GM18507 (cell line): Measurements from ENCODE around the gene BAG5.

Experiments
- DNase-seq: peaks from one replicate; pipeline ENCODE4 v3.0.0; 2011; ENCODE audit warnings: low read depth; ENCODE audit not compliant: insufficient read length; ENCODE audit errors: extremely low spot score
- FAIRE-seq: peaks from 2 replicates; lab custom pipeline; 2011; peaks lifted over from hg19 to GRCh38; lab: Jason Lieb, UNC

BAG5 gene

GRCh38 chr14:103537175-103537990, 25.1 kb downstream of the BAG5 start:
- DNase-seq (no peak), FAIRE-seq (no peak)

DNA sequence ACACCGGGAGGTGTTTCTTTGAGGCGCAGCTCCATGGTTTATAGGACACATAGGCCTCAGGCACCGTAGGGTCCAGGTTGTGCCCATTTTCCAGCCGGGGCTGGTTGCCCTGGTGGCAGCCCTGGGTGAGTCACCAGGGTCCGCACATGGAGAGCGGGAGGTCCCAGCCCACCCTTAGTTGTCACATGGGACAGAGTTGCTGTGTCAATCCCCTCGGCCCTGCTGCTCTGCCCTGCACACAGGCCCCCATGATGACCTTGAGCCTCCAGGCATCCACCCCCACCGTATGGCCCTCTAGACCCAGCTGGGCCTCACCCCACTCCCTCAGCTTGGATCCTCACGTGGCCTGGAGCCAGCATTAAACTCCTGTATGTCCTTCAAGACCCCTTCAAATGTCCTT, 25.8 kb downstream of the BAG5 start:
- no peak for DNase-seq
- no peak for FAIRE-seq

- DNase-seq (no peak), FAIRE-seq (no peak)
Observed at GRCh38 chr14:103535891-103536565, 26.4 kb downstream of the BAG5 start.

- FAIRE-seq (no peak), DNase-seq (no peak)
Observed at GRCh38 chr14:103535081-103535890, 27.2 kb downstream of the BAG5 start.

GRCh38 chr14:103534576-103535061, 27.8 kb downstream of the BAG5 start:
- DNase-seq (no peak), FAIRE-seq (no peak)

DNA sequence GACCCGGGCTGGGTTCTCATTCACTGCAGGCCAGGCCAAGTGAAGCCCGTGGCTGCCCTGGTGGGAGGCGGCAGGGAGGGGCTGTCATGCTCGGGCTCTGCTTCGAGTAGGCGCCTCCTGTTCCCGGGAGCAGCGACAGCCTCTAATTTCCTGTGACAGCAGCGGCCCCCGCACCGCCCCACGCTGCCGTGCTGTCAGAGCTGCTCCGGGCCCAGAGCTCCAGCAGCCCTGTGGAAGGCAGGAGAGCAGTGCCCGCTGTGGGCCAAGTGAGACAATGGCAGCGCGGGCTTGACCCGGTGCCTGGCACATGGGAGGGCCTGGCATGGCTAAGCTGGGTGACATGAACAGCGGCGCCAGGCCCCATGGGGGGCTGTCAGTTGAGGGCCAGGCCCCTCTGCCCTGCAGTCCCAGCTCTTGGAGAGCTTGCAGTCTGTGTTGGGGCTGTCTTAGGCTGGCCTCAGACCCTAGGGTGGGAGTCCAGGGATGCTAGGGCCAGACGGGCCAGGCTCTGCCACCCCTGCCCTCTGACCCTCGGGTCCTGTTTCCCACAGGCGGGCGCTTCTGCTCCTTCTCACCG, 28.4 kb downstream of the BAG5 start:
- FAIRE-seq (no peak), DNase-seq (no peak)

DNA sequence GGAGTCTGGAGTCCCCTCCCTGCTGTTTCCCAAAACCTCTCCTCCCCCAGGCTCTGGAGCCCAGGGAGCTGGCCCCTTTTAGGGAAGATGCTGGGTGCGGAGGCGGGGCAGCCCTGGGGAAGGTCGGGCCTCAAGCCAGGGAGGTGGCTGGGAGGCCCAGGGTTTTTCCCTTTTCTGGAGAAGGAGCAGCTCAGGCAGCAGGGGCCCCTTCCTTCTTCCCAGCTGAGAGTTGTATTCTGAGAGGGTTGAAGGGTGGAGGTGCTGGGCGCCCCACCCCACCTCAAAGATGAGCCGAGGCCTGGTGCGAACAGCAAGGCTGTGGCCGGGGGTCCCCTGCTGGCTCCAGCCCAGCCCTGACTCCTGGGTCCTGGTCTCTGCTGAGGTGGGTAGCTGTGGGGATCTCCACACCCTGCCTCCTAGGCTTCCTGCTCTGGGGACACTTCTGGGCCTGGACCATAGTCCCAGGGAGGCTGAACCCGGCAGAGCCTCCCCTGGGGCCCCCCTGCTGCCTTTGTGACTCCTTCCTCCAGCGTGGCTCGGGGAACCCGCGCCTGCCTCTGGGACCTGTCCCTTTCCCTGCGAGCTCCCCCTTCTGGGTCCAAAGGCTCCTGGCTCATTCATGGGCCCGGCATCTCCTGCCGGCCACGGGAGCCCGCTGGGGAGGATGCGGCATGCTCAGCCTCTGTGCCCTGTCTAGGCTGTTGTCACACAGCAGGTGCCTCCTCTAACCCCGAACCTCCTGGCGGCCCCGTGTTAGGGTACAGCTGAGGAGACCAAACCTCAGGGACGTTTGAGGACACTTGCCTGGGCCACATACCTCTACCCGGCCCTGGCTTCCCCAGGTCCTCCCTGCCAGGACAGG, 29.1 kb downstream of the BAG5 start:
- DNase-seq (no peak), FAIRE-seq (no peak)

- FAIRE-seq = no peak
- DNase-seq = no peak
Observed at GRCh38 chr14:103532216-103533136, 30.0 kb downstream of the BAG5 start.

DNA sequence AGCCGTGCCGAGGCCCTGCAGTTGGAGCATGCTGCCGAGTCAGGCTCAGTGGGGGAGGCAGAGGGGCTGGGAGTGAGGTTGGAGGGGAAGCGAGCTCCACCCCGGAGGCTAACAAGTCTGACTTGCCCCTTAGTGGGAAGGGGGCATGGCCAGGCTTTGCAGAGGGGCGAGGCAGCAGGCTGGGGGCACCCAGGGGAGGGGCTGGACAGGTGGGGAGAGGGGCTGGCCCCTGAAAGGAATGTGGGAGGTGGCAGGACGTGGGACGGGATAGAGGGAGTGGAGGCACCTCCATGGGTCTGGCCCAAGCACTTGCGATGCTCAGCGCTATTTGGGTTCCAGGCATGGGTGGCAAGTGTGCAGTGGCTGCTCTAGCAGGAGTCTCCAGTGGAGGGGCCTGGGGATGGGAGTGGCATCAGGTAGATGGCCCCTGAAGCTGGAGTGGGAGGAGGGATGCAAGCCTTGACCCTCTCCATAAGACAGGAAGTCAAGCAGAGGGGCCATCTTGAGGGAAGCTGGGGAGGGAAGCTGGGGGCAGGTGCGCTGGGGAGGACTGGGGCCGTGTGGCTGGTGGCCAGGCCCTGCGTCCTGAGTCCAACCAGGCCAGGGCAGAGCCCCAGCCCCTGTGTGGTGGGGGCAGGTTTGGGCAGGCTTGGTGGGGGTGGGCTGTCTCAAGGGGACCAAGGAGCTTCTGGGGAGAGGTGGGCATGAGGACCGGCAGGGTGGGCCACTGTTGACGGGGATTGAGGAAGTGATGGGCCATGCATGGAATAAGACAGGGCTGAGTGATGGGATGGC, 30.8 kb downstream of the BAG5 start:
- FAIRE-seq (no peak), DNase-seq (no peak)

- no peak for DNase-seq
- no peak for FAIRE-seq
Observed at GRCh38 chr14:103530831-103531230, 31.6 kb downstream of the BAG5 start.

- FAIRE-seq = no peak
Observed at GRCh38 chr14:103530390-103530789, 32.1 kb downstream of the BAG5 start.

DNA sequence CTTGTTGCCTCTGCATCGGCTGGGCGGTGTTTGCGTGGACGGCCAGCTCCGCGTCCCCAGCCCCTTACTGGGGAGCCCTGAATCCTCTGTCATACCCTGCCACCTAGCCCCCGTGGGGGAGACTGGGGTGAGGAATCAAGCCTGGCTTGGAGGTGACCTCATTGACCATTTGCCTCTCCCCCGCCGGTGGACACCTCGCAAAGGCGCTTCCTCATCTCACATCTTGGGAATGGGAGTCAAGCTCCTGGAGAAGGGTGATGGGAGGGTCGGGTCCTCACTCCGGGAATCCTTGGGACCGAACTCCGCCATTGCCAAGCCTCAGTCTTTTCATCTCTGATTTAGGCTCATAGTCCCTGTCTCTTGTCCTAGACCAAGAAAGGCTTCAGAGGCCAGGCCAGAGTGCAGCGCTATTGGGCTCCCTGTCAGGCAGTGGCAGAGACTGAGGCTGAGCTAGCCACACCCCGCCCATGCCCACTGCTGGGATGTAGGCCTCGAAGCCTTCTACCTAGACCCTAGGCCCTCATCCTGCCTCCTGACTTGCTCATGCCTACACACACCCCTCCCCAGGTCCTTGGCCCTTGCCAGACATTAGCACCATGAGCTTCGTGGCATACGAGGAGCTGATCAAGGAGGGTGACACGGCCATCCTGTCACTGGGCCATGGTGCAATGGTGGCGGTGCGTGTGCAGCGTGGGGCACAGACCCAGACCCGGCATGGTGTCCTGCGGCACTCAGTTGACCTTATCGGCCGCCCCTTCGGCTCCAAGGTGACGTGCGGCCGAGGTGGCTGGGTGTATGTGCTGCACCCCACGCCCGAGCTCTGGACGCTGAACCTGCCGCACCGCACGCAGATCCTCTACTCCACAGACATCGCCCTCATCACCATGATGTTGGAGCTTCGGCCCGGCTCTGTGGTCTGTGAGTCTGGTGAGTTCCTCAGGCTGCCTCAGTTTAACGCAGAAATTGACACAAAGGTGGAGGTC, 32.8 kb downstream of the BAG5 start:
- DNase-seq (no peak), FAIRE-seq (no peak)

More at GRCh38 chr14:103530390-103530789, 32.1 kb downstream of the BAG5 start:
- DNase-seq = no peak

GRCh38 chr14:103528587-103529382, 33.7 kb downstream of the BAG5 start, which contains the start of gene TRMT61A:
Gene TRMT61A, plus strand, starts transcription at chr14:103529196. Its CDS starts 783 bp downstream, at chr14:103529979.
- peak; percentile 95 for DNase-seq
- peak; percentile 86 for FAIRE-seq

- no peak for FAIRE-seq
- DNase-seq = no peak
Observed at GRCh38 chr14:103528146-103528586, 34.3 kb downstream of the BAG5 start.
